ENCODE results near the gene TCEANC2. TPM values are rescaled to one million over a fixed set of nuclear protein-coding genes. Genes with fewer than 3 reads are reported as not detected.
A peak's percentile ranks its signal among the peaks of the same experiment; 100 is the strongest.
"Not testable (repeated sequence)": the region's sequence is repeated elsewhere in the genome, so short reads cannot be mapped to it uniquely, and the experiment has no call there.

Gene TCEANC2
- total and polyA plus RNA-seq, 7 experiments from 2014 or later, result 6.3 to 15.1 (median 9.3) TPM

DNA sequence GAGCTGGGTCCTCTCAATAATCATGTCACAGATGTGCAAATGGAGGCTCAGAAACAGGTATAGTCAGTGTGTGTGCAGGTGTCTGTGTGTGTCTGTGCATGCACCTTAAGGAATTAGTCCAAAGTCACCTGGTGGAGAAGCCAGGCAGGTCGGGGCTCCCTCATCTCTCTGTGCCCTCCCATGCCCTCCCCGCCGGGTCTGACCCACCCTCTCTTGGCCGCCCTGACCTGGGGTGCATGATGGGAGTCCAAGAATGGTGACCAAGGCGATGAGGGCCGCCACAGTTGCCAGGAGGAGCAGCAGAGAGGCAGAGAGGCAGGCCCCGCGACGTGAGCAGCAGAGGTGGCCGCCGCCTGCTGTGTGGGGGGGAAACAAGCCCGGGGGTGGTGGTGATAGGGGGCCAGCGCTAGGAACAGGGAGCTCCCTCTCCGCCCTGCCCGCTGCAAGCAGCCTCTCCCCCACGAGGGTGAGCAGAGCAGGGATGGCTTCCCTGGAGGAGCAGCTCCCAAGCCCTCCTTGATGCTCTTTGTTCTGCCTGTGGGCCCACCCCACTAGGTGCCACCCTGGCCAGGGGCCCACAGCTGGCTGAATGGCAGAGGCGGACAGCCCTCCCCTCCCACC, 39.3 kb upstream of the TCEANC2 start:
- no peaks in the 10 kb centered on the region for H3K9me3 Mint-ChIP-seq
- no peak overlapping the region for H3K4me3 ChIP-seq (ENCODE audit: low read length)
- H3K36me3 Mint-ChIP-seq, result no peaks in the 10 kb centered on the region
- H3K4me1 ChIP-seq (ENCODE audit: control insufficient read depth in 2 of 2, insufficient read depth in 2 of 2, low read length in 2 of 2), result no peaks in the 10 kb centered on the region
- peaks cover 0 to 2% (median 0%) of the 10 kb centered on the region in 7 donors for H3K4me1 Mint-ChIP-seq
- no peak overlapping the region for H3K27ac ChIP-seq (ENCODE audit: low read depth, low read length)
- peaks cover 0 to 5% (median 0%) of the 10 kb centered on the region in 5 donors for H3K27me3 Mint-ChIP-seq
- ChIA-PET POLR2A (no interaction called here), CTCF (no interaction called here)
- intact Hi-C loops (cut with micrococcal nuclease), result no loop called here
- H3K4me3 Mint-ChIP-seq, result no peak overlapping the region
- DNase-seq, result no peak
- H3K27ac Mint-ChIP-seq, result no peak overlapping the region
- no peaks in the 10 kb centered on the region for H3K27me3 ChIP-seq (ENCODE audit: control insufficient read depth in 2 of 2, insufficient read depth in 2 of 2, low read length in 2 of 2)
- no peaks in the 10 kb centered on the region for H3K9me3 ChIP-seq (ENCODE audit: control insufficient read depth in 2 of 3, low read length in 3 of 3)
- H3K36me3 ChIP-seq (ENCODE audit: control insufficient read depth in 2 of 3, insufficient read depth in 3 of 3, low read length in 3 of 3), result no peaks in the 10 kb centered on the region
- ATAC-seq, result no peak

DNA sequence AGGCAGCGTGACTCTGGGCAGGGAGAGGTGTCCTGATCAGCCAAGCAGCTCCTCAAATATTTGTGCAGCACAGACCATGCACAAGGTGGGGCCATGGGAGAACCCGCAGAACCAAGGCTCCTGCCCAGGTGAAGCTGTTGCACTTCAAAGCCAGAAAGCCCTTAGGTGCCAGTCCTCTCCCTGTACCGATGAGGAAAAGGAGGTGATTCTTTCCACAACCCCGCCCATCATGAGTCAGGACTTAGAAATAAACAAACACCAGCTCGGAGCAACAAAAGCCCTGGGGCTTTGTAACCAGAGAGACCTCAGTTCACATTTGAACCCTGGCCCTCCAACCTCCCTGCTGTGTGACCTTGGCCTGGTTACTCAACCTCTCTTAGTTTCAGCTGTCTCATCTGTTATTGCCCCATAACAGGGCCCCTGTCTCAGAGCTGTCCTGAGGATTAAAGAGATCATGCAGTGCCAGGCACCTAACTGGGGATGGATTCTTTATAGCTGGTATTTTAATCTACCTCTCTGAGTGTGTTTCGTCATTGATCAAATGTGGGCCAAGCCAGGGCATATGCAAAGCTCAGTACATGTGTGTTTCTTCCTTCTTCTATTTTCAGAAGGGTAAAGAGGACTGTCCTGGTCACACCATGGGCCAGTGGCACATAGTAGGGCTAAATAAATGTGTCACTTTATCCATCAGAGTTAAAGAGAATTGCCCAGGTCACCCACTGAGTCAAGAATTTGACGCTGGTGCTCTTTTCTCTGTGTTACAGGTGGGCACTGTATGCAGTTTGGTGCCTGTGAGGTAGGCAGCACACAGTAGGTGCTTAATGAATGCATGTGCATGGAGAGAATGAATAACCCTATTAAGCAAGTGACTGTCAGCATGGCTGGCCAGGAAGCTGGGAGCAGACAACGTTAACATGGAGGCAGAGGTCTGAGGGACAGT, 36.8 kb upstream of the TCEANC2 start:
- Histone ChIP-seq H3K27ac (ENCODE audit: low read depth, low read length) (no peak overlapping the region), H3K4me3 (ENCODE audit: low read length) (no peak overlapping the region), H3K27me3 (ENCODE audit: control insufficient read depth in 2 of 2, insufficient read depth in 2 of 2, low read length in 2 of 2) (no peaks in the 10 kb centered on the region), H3K4me1 (ENCODE audit: control insufficient read depth in 2 of 2, insufficient read depth in 2 of 2, low read length in 2 of 2) (no peaks in the 10 kb centered on the region), H3K36me3 (ENCODE audit: control insufficient read depth in 2 of 3, insufficient read depth in 3 of 3, low read length in 3 of 3) (no peaks in the 10 kb centered on the region), H3K9me3 (ENCODE audit: control insufficient read depth in 2 of 3, low read length in 3 of 3) (no peaks in the 10 kb centered on the region)
- DNase-seq, result no peak
- peaks cover 0 to 1% (median 0%) of the 10 kb centered on the region in 7 donors for H3K4me1 Mint-ChIP-seq
- H3K27me3 Mint-ChIP-seq, result peaks cover 0 to 4% (median 0%) of the 10 kb centered on the region in 5 donors
- H3K36me3 Mint-ChIP-seq, result no peaks in the 10 kb centered on the region
- ChIA-PET POLR2A (no interaction called here), CTCF (no interaction called here)
- intact Hi-C loops (cut with micrococcal nuclease), result no loop called here
- H3K27ac Mint-ChIP-seq, result no peak overlapping the region
- no peak for ATAC-seq
- H3K9me3 Mint-ChIP-seq, result no peaks in the 10 kb centered on the region
- no peak overlapping the region for H3K4me3 Mint-ChIP-seq

DNA sequence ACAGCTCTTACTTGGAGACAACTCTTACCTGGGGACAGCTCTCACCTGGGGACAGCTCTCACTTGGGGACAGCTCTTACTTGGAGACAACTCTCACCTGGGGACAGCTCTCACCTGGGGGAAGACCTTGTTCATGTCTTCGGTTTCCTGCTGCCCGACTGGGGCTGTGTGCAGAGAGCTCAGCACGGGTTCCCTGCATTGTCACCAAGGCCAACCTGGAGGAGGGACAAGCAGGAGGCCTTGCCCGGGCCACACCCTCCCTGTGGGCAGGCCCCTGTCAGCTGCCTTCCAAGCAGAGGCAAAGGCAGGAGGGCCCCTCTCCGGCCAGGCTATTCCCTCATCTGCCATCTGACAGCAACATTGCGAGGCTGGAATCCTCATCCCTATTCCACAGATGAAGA, 35.4 kb upstream of the TCEANC2 start, which contains the start of gene LDLRAD1:
Gene LDLRAD1 (minus strand): TSS at position 208 of the 400 bp plus-strand sequence. CDS start 74 bp downstream, at position 134.
- H3K9me3 Mint-ChIP-seq, result no peaks in the 10 kb centered on the region
- H3K4me3 Mint-ChIP-seq, result no peak within 1 kb of the TSS
- H3K4me1 Mint-ChIP-seq, result no peaks in the 10 kb centered on the region
- no peak for ATAC-seq
- H3K36me3 ChIP-seq (ENCODE audit: control insufficient read depth in 2 of 3, insufficient read depth in 3 of 3, low read length in 3 of 3), result no peaks in the 10 kb centered on the region
- no peak for DNase-seq
- intact Hi-C loops (cut with micrococcal nuclease), result no loop called here
- H3K36me3 Mint-ChIP-seq, result no peaks in the 10 kb centered on the region
- peaks cover 0 to 4% (median 0%) of the 10 kb centered on the region in 5 donors for H3K27me3 Mint-ChIP-seq
- H3K27ac ChIP-seq (ENCODE audit: low read depth, low read length), result no peak within 1 kb of the TSS
- ChIA-PET CTCF (no interaction called here), POLR2A (no interaction called here)
- no peak within 1 kb of the TSS for H3K4me3 ChIP-seq (ENCODE audit: low read length)
- no peaks in the 10 kb centered on the region for H3K9me3 ChIP-seq (ENCODE audit: control insufficient read depth in 2 of 3, low read length in 3 of 3)
- H3K27ac Mint-ChIP-seq, result no peak within 1 kb of the TSS
- H3K4me1 ChIP-seq (ENCODE audit: control insufficient read depth in 2 of 2, insufficient read depth in 2 of 2, low read length in 2 of 2), result no peaks in the 10 kb centered on the region
- no peaks in the 10 kb centered on the region for H3K27me3 ChIP-seq (ENCODE audit: control insufficient read depth in 2 of 2, insufficient read depth in 2 of 2, low read length in 2 of 2)

DNA sequence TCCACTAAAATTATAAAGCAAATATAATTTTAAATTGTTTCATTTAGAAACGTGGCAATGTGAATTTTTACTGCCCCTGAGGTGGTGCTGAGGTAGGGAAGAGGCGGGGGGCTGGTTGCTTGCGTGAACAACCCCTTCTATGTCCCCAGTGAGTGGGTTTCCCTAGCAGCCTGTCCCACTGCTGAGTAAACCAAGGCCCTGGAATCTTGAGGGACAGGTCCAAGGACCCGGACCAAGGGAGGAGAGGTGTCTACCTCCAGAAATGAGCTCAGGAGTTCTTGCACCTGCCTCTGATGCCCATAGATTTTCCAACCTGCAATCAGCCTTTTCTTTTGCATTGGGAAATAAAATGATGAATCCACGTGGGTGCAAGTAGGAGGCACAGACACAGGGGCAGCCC, 34.8 kb upstream of the TCEANC2 start:
- H3K4me3 ChIP-seq (ENCODE audit: low read length), result no peak overlapping the region
- POLR2A ChIA-PET, result no interaction called here
- intact Hi-C loops (cut with micrococcal nuclease), result no loop called here
- no peaks in the 10 kb centered on the region for H3K36me3 Mint-ChIP-seq
- H3K27me3 Mint-ChIP-seq, result peaks cover 0 to under 1% (median 0%) of the 10 kb centered on the region in 5 donors
- no peaks in the 10 kb centered on the region for H3K27me3 ChIP-seq (ENCODE audit: control insufficient read depth in 2 of 2, insufficient read depth in 2 of 2, low read length in 2 of 2)
- no peak overlapping the region for H3K27ac Mint-ChIP-seq
- H3K4me3 Mint-ChIP-seq, result no peak overlapping the region
- H3K9me3 Mint-ChIP-seq, result no peaks in the 10 kb centered on the region
- DNase-seq, result no peak
- no peak overlapping the region for H3K27ac ChIP-seq (ENCODE audit: low read depth, low read length)
- no peaks in the 10 kb centered on the region for H3K36me3 ChIP-seq (ENCODE audit: control insufficient read depth in 2 of 3, insufficient read depth in 3 of 3, low read length in 3 of 3)
- H3K4me1 ChIP-seq (ENCODE audit: control insufficient read depth in 2 of 2, insufficient read depth in 2 of 2, low read length in 2 of 2), result no peaks in the 10 kb centered on the region
- no peak for ATAC-seq
- no peaks in the 10 kb centered on the region for H3K9me3 ChIP-seq (ENCODE audit: control insufficient read depth in 2 of 3, low read length in 3 of 3)
- H3K4me1 Mint-ChIP-seq, result no peaks in the 10 kb centered on the region
- CTCF ChIA-PET, result no interaction called here

DNA sequence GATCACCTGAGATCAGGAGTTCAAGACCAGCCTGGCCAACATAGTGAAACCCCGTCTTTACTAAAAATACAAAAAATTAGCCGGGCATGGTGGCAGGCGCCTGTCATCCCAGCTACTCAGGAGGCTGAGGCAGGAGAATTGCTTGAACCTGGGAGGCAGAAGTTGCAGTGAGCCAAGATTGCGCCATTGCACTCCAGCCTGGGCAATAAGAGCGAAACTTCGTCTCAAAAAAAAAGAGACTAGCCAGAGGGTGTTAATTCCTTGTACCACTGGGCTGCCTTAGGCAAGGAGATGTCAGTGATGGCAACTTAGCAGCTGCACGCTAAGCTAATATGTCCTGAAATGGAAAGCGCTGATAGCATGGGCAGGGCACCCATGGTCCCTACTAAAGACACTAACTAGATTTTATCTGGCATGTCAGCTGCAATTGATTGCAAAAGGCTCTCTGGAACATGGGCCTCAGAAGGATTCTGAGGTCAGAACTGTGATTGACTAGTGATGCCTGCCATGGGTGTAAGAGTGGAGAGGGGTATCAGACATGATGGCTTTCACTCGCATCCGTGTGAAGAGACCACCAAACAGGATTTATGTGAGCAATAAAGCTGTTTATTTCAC, 33.7 kb upstream of the TCEANC2 start:
- POLR2A ChIA-PET; CTCF ChIA-PET; H3K27ac Mint-ChIP-seq; intact Hi-C loops (cut with micrococcal nuclease); H3K9me3 ChIP-seq (ENCODE audit: control insufficient read depth in 2 of 3, low read length in 3 of 3); H3K9me3 Mint-ChIP-seq; H3K4me1 Mint-ChIP-seq; H3K27ac ChIP-seq (ENCODE audit: low read depth, low read length); H3K27me3 Mint-ChIP-seq; H3K27me3 ChIP-seq (ENCODE audit: control insufficient read depth in 2 of 2, insufficient read depth in 2 of 2, low read length in 2 of 2); H3K4me3 Mint-ChIP-seq; DNase-seq; ATAC-seq; H3K4me1 ChIP-seq (ENCODE audit: control insufficient read depth in 2 of 2, insufficient read depth in 2 of 2, low read length in 2 of 2); H3K36me3 Mint-ChIP-seq; H3K36me3 ChIP-seq (ENCODE audit: control insufficient read depth in 2 of 3, insufficient read depth in 3 of 3, low read length in 3 of 3); H3K4me3 ChIP-seq (ENCODE audit: low read length): not testable (repeated sequence)

DNA sequence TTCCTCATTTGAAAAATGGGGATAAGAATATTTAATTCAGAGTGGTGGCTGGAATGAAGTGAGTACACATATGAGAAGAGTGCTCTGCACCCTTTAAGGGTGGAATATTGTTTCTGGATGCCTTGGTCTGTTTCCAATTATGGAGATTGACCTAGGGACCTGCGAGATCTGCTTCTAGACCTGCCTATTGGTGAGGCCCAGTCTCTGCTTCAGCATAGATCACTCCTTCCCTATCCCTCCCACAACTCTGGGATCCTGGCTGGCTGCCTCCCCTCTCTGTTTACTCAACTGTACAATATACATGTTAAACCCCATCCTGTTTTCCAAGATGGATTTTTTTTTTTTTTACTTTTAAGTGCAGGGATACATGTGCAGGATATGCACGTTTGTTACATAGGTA, 29.1 kb upstream of the TCEANC2 start:
- peak overlapping the region in 1 of 9 donors; percentile 22 for H3K27ac Mint-ChIP-seq
- POLR2A ChIA-PET, result no interaction called here
- peaks cover 0 to 15% (median 3%) of the 10 kb centered on the region in 5 donors for H3K36me3 Mint-ChIP-seq

More for the DNA sequence above, 29.1 kb upstream of the TCEANC2 start:
- CTCF ChIA-PET, result no interaction called here
- DNase-seq, result no peak
- Histone ChIP-seq H3K36me3 (ENCODE audit: control insufficient read depth in 2 of 3, insufficient read depth in 3 of 3, low read length in 3 of 3) (no peaks in the 10 kb centered on the region), H3K4me1 (ENCODE audit: control insufficient read depth in 2 of 2, insufficient read depth in 2 of 2, low read length in 2 of 2) (no peaks in the 10 kb centered on the region), H3K9me3 (ENCODE audit: control insufficient read depth in 2 of 3, low read length in 3 of 3) (no peaks in the 10 kb centered on the region), H3K4me3 (ENCODE audit: low read length) (no peak overlapping the region), H3K27ac (ENCODE audit: low read depth, low read length) (no peak overlapping the region), H3K27me3 (ENCODE audit: control insufficient read depth in 2 of 2, insufficient read depth in 2 of 2, low read length in 2 of 2) (no peaks in the 10 kb centered on the region)
- H3K9me3 Mint-ChIP-seq, result peaks cover 0 to 3% (median 0%) of the 10 kb centered on the region in 11 donors
- no peaks in the 10 kb centered on the region for H3K4me1 Mint-ChIP-seq
- intact Hi-C loops (cut with micrococcal nuclease), result no loop called here
- H3K4me3 Mint-ChIP-seq, result no peak overlapping the region
- ATAC-seq, result no peak
- H3K27me3 Mint-ChIP-seq, result no peaks in the 10 kb centered on the region

Measured in naive thymus-derived CD4-positive, alpha-beta T cell (primary cell).